Nucleus accumbens (tissue), 56 donors: ENCODE results near the gene MRM2.
A peak's percentile ranks its signal among the peaks of the same experiment; 100 is the strongest.
"Not testable (repeated sequence)": the region's sequence is repeated elsewhere in the genome, so short reads cannot be mapped to it uniquely, and the experiment has no call there.

Source experiments
- DNase-seq, 56 donors: peaks; one replicate each; lab custom pipeline; 2025; lab: John Stamatoyannopoulos, UW

Gene MRM2

DNA sequence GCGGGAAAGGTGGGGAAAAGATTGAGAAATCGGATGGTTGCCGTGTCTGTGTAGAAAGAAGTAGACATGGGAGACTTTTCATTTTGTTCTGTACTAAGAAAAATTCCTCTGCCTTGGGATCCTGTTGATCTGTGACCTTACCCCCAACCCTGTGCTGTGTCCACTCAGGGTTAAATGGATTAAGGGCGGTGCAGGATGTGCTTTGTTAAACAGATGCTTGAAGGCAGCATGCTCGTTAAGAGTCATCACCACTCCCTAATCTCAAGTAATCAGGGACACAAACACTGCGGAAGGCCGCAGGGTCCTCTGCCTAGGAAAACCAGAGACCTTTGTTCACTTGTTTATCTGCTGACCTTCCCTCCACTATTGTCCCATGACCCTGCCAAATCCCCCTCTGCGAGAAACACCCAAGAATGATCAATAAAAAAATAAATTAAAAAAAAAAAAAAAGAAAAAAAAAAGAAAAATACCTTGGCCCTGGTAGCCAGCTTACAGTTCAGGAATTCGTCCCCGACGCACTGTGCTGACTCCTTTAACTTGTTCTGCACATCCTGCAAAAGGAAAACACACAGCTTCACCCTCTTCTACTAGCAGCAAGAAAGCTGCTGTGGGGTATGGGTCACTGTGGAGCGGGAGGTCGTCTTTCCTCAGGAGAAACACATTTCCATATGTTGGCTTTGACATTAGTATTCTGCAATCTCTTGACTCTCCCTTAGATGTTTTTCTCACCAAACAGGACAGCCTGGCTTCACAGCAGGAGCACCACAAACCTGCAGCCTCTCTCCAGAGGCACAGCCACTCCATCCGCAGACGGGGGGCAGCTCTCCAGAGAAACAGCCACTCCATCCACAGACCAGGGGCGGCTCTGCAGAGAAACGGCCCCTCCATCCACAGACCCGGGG, 27.3 kb upstream of the MRM2 start:
- not testable (repeated sequence) for DNase-seq

- DNase-seq = no peak
Measured at GRCh38 chr7:2266911-2267310, 24.9 kb upstream of the MRM2 start.

DNA sequence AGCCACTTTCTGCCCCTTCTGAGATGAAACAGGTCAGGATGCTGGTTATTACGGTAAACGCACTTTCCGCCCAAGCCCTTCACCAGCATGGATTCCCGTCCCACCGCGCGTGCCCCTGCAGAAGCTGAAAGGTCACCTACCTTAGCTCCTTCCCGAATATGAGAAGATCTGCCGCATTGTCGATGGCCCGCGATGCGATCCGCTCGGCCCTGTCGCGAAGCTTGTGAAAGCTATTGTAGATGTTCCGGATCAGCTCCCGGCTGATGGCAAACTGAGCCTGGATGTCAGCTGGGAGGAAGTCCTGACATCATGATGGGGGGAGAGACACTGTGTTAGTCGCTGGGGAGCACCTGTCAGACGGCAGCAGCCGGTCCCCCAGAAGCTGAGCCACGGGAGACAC, 22.2 kb upstream of the MRM2 start:
- DNase-seq = no peak

DNA sequence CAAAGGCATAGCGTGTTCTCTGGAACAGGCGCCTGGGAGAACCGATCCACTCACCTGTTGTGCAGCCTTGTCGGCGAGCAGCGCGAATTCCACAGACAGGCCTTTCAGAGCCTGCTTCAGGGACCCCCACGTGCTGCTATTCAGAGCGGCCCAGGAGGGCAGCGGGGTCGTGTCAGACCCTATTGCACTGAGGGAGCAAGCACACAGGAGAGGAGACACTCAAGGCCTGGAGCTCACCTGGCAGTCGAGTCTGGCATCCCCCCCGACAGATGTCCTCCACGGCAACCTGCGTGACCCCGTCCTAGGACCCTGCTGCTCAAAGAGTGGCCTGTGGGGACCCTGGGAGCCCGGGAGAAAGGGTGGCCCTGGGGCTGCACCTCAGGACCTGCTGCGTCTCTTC, 21.2 kb upstream of the MRM2 start:
- DNase-seq = no peak

DNA sequence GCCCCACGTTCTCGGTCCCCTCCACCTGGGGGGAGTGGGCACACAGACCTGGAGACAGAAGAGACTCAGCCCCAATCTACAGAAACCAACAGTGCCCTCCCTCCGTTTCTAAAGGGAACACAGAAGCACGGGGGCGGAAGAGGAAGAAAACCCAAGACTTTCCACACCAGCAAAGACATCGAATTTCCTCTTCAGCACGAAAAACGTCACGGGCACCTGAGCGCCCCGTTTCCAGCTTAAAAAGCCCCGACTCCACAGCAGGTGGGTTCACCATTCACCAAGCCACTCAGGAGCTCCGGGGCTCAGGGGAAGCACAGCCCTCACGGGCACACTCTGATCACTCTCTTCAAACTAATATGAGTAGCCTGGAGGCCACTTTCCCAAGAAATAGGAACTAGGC, 19.6 kb upstream of the MRM2 start:
- peak in 2 of 56 donors; percentile 5 to 19 for DNase-seq

DNA sequence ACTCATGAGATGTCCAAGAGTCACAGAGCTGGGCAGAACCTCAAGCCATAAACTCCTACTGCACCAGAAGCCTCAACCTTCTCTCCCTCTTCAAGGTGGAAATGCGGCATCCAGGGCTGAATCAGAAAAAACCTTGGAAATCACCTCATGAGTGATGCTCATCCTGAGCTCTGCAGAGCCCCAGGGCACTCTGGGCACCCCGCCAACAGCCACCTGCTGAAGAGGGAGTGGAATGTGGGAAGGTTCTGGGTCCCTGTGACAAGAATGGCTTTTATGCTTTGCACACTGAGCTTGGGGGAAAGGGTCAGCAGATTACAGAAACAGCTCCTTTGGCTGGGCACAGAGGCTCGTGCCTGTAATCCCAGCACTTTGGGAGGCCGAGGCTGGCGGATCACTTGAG, 18.8 kb upstream of the MRM2 start:
- DNase-seq = no peak

GRCh38 chr7:2259480-2259879, 17.5 kb upstream of the MRM2 start:
- no peak for DNase-seq

- DNase-seq = no peak
Measured at GRCh38 chr7:2258661-2259365, 16.8 kb upstream of the MRM2 start.

DNA sequence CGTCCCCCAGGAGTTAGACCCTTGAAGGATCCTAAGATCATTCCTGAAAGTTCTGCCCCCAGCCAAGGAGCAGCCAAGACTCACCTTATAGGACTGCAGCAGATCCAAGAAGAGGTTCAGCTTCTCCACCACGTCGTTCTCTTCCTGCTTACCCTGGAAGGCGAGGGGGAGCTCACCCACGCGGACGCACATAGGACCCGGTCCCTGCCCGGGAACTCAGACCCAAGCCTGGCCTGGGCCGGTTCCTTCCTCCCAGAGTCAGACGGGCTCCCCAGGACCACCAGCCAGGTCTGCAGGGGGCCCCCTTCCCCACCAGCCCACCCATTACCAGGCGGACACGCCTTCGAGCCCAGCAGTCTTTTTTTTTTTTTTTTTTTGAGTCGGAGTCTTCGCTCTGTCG, 15.6 kb upstream of the MRM2 start:
- DNase-seq = no peak

- no peak for DNase-seq
Measured at GRCh38 chr7:2257046-2257551, 15.1 kb upstream of the MRM2 start.

GRCh38 chr7:2256306-2257045, 14.5 kb upstream of the MRM2 start:
- no peak for DNase-seq

- no peak for DNase-seq
Measured at GRCh38 chr7:2255145-2256139, 13.4 kb upstream of the MRM2 start.

GRCh38 chr7:2254429-2255144, 12.6 kb upstream of the MRM2 start:
- DNase-seq = no peak

GRCh38 chr7:2253525-2254244, 11.7 kb upstream of the MRM2 start:
- DNase-seq = no peak

- DNase-seq = no peak
Measured at GRCh38 chr7:2253021-2253420, 11.0 kb upstream of the MRM2 start.

- peak in 2 of 56 donors; percentile 6 to 30 for DNase-seq
Measured at GRCh38 chr7:2251841-2252771, 10.1 kb upstream of the MRM2 start.

DNA sequence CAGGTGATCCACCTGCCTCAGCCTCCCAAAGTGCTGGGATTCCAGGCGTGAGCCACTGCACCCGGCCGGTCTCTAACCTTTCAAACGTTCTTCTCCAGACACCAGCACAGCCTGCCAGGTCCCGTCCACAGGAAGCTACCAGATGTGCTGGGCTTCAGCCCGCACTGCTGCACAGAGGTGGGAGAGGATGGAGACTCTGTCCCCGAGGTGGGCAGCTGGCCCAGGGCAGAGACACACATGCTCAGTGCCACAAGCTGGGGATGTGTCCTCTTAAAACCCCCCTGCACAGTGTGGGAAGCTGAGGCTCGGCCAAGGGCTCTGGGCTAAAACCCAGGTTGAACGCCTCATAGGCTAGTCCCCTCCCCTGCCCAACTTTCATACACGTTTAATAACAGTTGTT, 9.4 kb upstream of the MRM2 start:
- no peak for DNase-seq
